Colonic mucosa (tissue), 4 donors: ENCODE data around the gene ANKS1B. TPM values are rescaled to one million over a fixed set of nuclear protein-coding genes. Genes with fewer than 3 reads are reported as not detected.

Experiments used
- DNase-seq: peaks from one replicate; pipeline ENCODE4 v3.0.0-alpha.2; 2020
- H3K27ac ChIP-seq: fragments of 200-600 bp; one replicate; pipeline ENCODE4 v1.8.0; 2021
- H3K27me3 ChIP-seq: fragments of 200-600 bp; one replicate; pipeline ENCODE4 v1.8.0; 2021
- H3K36me3 ChIP-seq: fragments of 200-600 bp; one replicate; pipeline ENCODE4 v1.8.0; 2021
- H3K4me1 ChIP-seq: fragments of 200-600 bp; one replicate; pipeline ENCODE4 v1.8.0; 2021; ENCODE audit warnings: mild to moderate bottlenecking
- H3K4me3 ChIP-seq: fragments of 200-600 bp; one replicate; pipeline ENCODE4 v1.8.0; 2021
- H3K9ac ChIP-seq, 2 donors: one replicate each; pipeline ENCODE4 v1.7.0; 2013; ENCODE audit warnings: control low read depth in 2 of 2, low read depth in 2 of 2, low read length in 2 of 2
- H3K9me3 ChIP-seq: fragments of 200-600 bp; one replicate; pipeline ENCODE4 v1.8.0; 2021
- intact Hi-C: fragments of 100-400 bp; cut with DNase I; formaldehyde crosslinking; loops from one replicate; pipeline ENCODE4 v1.14.1; 2022
- total RNA-seq, 2 donors: library from RNA; stranded (reverse); fragmentation: NEBNext Ultra II Directional in 1 of 2; extraction: Animal tissue kit (Norgen Biotek cat#: 25700) in 1 of 2; gene quantifications; one replicate each; pipeline ENCODE4 v1.2.1, GENCODE V29; 2021
- TF ChIP-seq, protein P1 (sequence below): fragments of 200-600 bp; IDR thresholded peaks from one replicate; pipeline ENCODE4 v1.8.0; 2022; ENCODE audit warnings: antibody characterized with exemption, mild to moderate bottlenecking
- donor health status: healthy.
- donor health status: DM: no; HTN: no; CAD: no.
- donor health status: DM: no; HTN: no; CAD: no.

Gene ANKS1B
- total RNA-seq, 2 donors from 2014 or later = 1.7 to 3.3 TPM

- H3K27me3 ChIP-seq = no peaks in the 10 kb centered on the region
- no peak overlapping the region for H3K27ac ChIP-seq
- no peaks in the 10 kb centered on the region for H3K4me1 ChIP-seq
- H3K9ac ChIP-seq = no peak overlapping the region
- no peak overlapping the region for H3K4me3 ChIP-seq
- H3K9me3 ChIP-seq = no peaks in the 10 kb centered on the region
- intact Hi-C loops = no loop called here
- H3K36me3 ChIP-seq = no peaks in the 10 kb centered on the region
- TF ChIP-seq, protein P1, sequence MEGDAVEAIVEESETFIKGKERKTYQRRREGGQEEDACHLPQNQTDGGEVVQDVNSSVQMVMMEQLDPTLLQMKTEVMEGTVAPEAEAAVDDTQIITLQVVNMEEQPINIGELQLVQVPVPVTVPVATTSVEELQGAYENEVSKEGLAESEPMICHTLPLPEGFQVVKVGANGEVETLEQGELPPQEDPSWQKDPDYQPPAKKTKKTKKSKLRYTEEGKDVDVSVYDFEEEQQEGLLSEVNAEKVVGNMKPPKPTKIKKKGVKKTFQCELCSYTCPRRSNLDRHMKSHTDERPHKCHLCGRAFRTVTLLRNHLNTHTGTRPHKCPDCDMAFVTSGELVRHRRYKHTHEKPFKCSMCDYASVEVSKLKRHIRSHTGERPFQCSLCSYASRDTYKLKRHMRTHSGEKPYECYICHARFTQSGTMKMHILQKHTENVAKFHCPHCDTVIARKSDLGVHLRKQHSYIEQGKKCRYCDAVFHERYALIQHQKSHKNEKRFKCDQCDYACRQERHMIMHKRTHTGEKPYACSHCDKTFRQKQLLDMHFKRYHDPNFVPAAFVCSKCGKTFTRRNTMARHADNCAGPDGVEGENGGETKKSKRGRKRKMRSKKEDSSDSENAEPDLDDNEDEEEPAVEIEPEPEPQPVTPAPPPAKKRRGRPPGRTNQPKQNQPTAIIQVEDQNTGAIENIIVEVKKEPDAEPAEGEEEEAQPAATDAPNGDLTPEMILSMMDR = no peak
- DNase-seq = no peak
These were observed 838.0 kb downstream of the ANKS1B start for GRCh38 chr12:99146730-99147129.

DNA sequence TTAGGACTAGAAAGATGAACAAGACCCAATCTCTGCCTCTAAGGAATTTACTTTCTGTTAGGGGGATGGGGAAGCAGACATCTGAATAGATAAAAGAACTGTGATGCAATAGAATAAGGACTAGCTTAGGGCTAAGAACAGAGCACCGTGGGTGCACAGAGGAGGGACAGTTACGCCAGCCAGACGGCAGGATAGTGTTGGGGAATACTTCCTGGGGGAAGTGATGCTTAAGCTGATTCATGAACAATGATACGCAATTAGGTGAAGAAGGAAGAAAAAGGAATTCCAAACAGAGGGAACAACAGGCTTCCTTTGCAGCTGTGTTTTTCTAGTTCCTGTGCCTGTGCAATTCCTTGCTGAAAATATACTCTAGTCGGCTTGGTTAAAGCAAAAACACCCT, 838.6 kb downstream of the ANKS1B start:
- H3K9me3 ChIP-seq = no peaks in the 10 kb centered on the region
- DNase-seq = no peak
- H3K36me3 ChIP-seq = no peaks in the 10 kb centered on the region
- H3K4me1 ChIP-seq = no peaks in the 10 kb centered on the region
- no peak overlapping the region for H3K4me3 ChIP-seq
- H3K27me3 ChIP-seq = no peaks in the 10 kb centered on the region
- TF ChIP-seq, protein P1 = no peak
- no peak overlapping the region for H3K9ac ChIP-seq
- no peak overlapping the region for H3K27ac ChIP-seq
- intact Hi-C loops = no loop called here

DNA sequence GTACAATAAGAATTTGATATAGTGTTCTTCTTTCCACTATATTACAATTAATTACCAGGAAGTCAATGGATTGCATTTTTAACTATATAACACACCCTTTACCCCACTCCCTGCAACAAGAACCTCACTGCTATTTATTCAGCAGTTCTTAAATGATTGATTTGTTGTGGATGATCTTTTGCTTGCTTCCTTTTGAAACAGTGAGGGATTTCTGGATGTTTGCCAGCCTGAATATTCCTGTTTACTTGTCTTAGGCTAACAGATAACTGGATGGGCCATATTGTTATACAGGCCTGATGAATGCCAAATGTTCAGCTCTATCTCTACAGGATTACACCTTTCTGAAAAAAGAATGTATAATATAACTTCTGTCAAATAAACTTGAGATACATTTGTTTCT, 842.1 kb downstream of the ANKS1B start:
- Histone ChIP-seq H3K9ac (no peak overlapping the region), H3K27ac (no peak overlapping the region), H3K36me3 (no peaks in the 10 kb centered on the region), H3K27me3 (no peaks in the 10 kb centered on the region), H3K4me3 (no peak overlapping the region), H3K4me1 (no peaks in the 10 kb centered on the region), H3K9me3 (no peaks in the 10 kb centered on the region)
- TF ChIP-seq, protein P1 = no peak
- DNase-seq = no peak
- intact Hi-C loops = no loop called here

DNA sequence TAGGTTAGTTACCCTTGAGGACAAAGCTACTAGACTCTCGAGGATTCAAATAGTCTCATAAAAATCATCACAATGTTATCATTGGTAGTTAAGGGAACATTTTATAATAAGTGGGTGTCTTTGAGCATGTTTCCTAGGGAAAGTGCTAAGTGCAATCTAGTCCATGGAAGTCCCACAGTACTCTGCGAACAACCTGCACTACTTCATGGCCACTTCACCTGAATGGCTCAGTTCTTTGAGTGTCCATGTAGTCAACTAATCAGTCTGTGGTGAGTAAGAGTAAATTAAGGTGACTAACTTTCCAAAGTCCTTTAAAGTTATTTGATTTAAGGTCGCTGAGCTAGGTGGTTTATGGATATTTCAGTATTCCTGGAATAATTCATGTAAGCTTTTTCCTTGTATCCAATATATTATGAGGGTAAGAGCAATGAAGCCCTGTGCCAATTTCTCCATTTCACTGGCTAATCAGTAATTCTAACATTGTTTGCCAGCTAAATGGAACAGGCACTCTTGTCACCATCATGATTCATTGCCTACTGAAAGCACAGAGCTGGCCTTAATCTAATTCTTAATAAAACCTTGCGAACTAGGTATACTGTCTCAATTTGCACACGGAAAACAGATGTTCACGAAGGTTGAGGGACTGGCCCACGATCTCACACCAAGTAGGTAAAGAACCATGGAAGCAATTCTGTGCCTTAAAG, 844.6 kb downstream of the ANKS1B start:
- intact Hi-C loops = no loop called here
- H3K27me3 ChIP-seq = no peaks in the 10 kb centered on the region
- DNase-seq = no peak

DNA sequence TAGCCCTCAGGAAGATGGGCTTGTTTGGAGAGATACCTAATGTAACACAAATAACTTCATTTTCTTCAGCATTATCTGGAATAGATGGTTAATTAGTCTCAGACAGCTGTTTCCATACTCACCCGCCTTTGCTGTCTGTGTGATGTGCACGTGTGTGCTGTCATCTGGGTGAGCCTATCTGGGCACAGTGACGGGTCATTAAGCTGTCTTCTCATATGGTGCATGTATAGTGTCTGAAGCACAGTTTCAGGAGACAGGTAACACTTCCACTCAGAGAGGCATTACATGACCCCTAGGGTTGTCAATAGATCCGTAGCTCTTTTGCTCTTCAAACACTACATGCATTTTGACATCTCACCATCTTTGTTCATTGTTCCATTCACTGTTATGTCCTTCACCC, 846.3 kb downstream of the ANKS1B start:
- no peaks in the 10 kb centered on the region for H3K9me3 ChIP-seq
- no peak overlapping the region for H3K4me3 ChIP-seq
- no peaks in the 10 kb centered on the region for H3K36me3 ChIP-seq
- no peak overlapping the region for H3K27ac ChIP-seq
- intact Hi-C loops = no loop called here
- TF ChIP-seq, protein P1 = no peak
- no peaks in the 10 kb centered on the region for H3K4me1 ChIP-seq
- H3K9ac ChIP-seq = no peak overlapping the region
- no peaks in the 10 kb centered on the region for H3K27me3 ChIP-seq
- no peak for DNase-seq

More for the DNA sequence above, 844.6 kb downstream of the ANKS1B start:
- Histone ChIP-seq H3K36me3 (no peaks in the 10 kb centered on the region), H3K4me1 (no peaks in the 10 kb centered on the region), H3K9me3 (no peaks in the 10 kb centered on the region), H3K4me3 (no peak overlapping the region), H3K9ac (no peak overlapping the region), H3K27ac (no peak overlapping the region)
- TF ChIP-seq, protein P1 = no peak
